ENCODE results near the gene IRX2.

- TF ChIP-seq CTCF (conservative IDR thresholded peaks at IDR 0.05; ENCODE audit: low read length) (no peak), EZH2phosphoT487 (IDR thresholded peaks at IDR 0.05; ENCODE audit: borderline replicate concordance) (no peak)
Observed at GRCh38 chr5:2701592-2701991, 49.9 kb downstream of the IRX2 start.
